MCF 10A (cell line): ENCODE data around the gene OSTM1. TPM values are rescaled to one million over a fixed set of nuclear protein-coding genes. Genes with fewer than 3 reads are reported as not detected.
A peak's percentile ranks its signal among the peaks of the same experiment; 100 is the strongest.
"Not testable (repeated sequence)": the region's sequence is repeated elsewhere in the genome, so short reads cannot be mapped to it uniquely, and the experiment has no call there.

Experiments
- BruUV-seq: library from RNA; stranded (reverse); fragments of 400-500 nt; replicated peaks from 2 replicates; lab custom pipeline; 2021; lab: Mats Ljungman, UMichigan
- CTCF ChIA-PET: fragments of 300-600 bp; sonication (Branson Sonifier 250); formaldehyde crosslinking; extraction: SDS; loops from one replicate; lab custom pipeline; 2021; ENCODE audit warnings: antibody characterized with exemption, inconsistent platforms; lab: Yijun Ruan, JAX
- POLR2A ChIA-PET: fragments of 300-600, 350-650 bp; sonication (Branson Sonifier 250); formaldehyde crosslinking; extraction: SDS; loops from one replicate; lab custom pipeline; 2020; ENCODE audit warnings: antibody characterized with exemption, inconsistent platforms; lab: Yijun Ruan, JAX
- DNase-seq: peaks from one replicate; pipeline ENCODE4 v3.0.0-alpha.2; 2018; ENCODE audit not compliant: unreplicated experiment
- H3K27ac Mint-ChIP-seq: one replicate; pipeline ENCODE4 v1.8.0; 2022; ENCODE audit warnings: mild to moderate bottlenecking, low read depth, mixed read lengths; ENCODE audit not compliant: unreplicated experiment
- H3K27me3 Mint-ChIP-seq: one replicate; pipeline ENCODE4 v1.8.0; 2022; ENCODE audit warnings: mixed read lengths; ENCODE audit not compliant: insufficient read depth, unreplicated experiment
- H3K36me3 Mint-ChIP-seq: one replicate; pipeline ENCODE4 v1.8.0; 2022; ENCODE audit warnings: mild to moderate bottlenecking, moderate library complexity, mixed read lengths; ENCODE audit not compliant: insufficient read depth, unreplicated experiment
- H3K4me1 Mint-ChIP-seq: one replicate; pipeline ENCODE4 v1.8.0; 2022; ENCODE audit warnings: mixed read lengths; ENCODE audit not compliant: insufficient read depth, unreplicated experiment
- H3K4me3 Mint-ChIP-seq: one replicate; pipeline ENCODE4 v1.8.0; 2022; ENCODE audit warnings: mild to moderate bottlenecking, moderate library complexity, mixed read lengths; ENCODE audit not compliant: unreplicated experiment
- H3K9me3 Mint-ChIP-seq: one replicate; pipeline ENCODE4 v1.8.0; 2022; ENCODE audit warnings: mixed read lengths; ENCODE audit not compliant: unreplicated experiment
- CTCF ChIP-seq: fragments of 200-600 bp; IDR thresholded peaks from one replicate; pipeline ENCODE4 v1.8.0; 2022; ENCODE audit warnings: antibody characterized with exemption, mild to moderate bottlenecking; ENCODE audit not compliant: unreplicated experiment
- intact Hi-C: fragments of 100-400 bp; cut with micrococcal nuclease; formaldehyde crosslinking; loops from 2 replicates; pipeline ENCODE4 v1.14.1; 2022
- total RNA-seq: library from RNA; stranded (reverse); gene quantifications from 2 replicates; pipeline ENCODE4 v1.2.3, GENCODE V29; 2022

OSTM1 gene
- total RNA-seq, 1 experiment from 2014 or later: 35.5 TPM

DNA sequence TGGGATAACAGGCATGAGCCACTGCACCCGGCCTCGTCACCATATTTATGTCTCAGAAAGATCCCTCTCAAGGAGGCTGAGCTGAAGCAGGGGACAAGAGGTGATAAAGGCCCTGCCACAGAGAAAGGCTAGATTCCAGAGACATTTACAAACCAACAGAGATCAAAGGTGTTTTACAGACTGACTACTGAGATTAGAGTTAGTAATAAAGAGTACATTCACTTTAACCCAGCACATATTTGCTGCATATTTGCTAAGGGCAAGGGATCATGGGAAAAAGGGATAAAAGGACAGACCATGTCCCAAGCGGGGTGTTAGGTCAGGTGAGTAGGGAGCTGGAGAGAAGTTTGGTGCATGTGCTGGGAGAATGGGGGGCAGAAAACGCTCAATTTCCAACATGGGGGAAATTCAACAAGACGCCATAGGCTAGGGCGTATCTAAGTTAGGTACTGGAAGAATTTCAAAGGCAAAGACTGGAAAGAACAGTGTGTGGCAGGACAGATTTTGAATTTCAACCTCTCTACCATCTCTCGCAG, 72.8 kb downstream of the OSTM1 start:
- ChIA-PET CTCF (interaction anchor here (1.7 kb wide), 1 partner anchor 21 kb away, joined by 7 read pairs; no protein-coding TSS in a partner anchor), POLR2A (no interaction called here)
- DNase-seq: no peak
- no peaks in the 10 kb centered on the region for H3K9me3 Mint-ChIP-seq
- BruUV-seq: no TSS peak
- no peaks in the 10 kb centered on the region for H3K36me3 Mint-ChIP-seq
- H3K27ac Mint-ChIP-seq: no peak overlapping the region
- H3K4me1 Mint-ChIP-seq: peaks cover 16% of the 10 kb centered on the region
- intact Hi-C loops: no loop called here
- TF ChIP-seq CTCF: no peak
- no peak overlapping the region for H3K4me3 Mint-ChIP-seq
- H3K27me3 Mint-ChIP-seq: no peaks in the 10 kb centered on the region

GRCh38 chr6:108000259-108000658, 74.3 kb downstream of the OSTM1 start:
- CTCF ChIA-PET: interaction anchor here (1.6 kb wide), 1 partner anchor 20 kb away, joined by 5 read pairs; no protein-coding TSS in a partner anchor
- H3K4me3 Mint-ChIP-seq, intact Hi-C loops, DNase-seq, H3K27ac Mint-ChIP-seq, POLR2A ChIA-PET, BruUV-seq, H3K9me3 Mint-ChIP-seq, H3K27me3 Mint-ChIP-seq, H3K36me3 Mint-ChIP-seq: not testable (repeated sequence)
- peaks cover 16% of the 10 kb centered on the region for H3K4me1 Mint-ChIP-seq

GRCh38 chr6:107999341-107999740, 75.2 kb downstream of the OSTM1 start:
- intact Hi-C loops: no loop called here
- ChIA-PET POLR2A (no interaction called here), CTCF (interaction anchor here (0.7 kb wide), 1 partner anchor 19 kb away, joined by 4 read pairs; no protein-coding TSS in a partner anchor)
- Mint-ChIP-seq H3K4me1 (peaks cover 16% of the 10 kb centered on the region), H3K27me3 (no peaks in the 10 kb centered on the region), H3K27ac (no peak overlapping the region), H3K9me3 (no peaks in the 10 kb centered on the region), H3K4me3 (no peak overlapping the region), H3K36me3 (no peaks in the 10 kb centered on the region)
- no peak for TF ChIP-seq CTCF
- BruUV-seq: no TSS peak
- DNase-seq: no peak

- no peak overlapping the region for H3K27ac Mint-ChIP-seq
- no peaks in the 10 kb centered on the region for H3K27me3 Mint-ChIP-seq
- H3K9me3 Mint-ChIP-seq: no peaks in the 10 kb centered on the region
- ChIA-PET POLR2A (interaction anchor here (0.6 to 0.7 kb wide), 2 partner anchors 18 to 361 kb away, joined by 3 to 5 read pairs; no protein-coding TSS in a partner anchor), CTCF (interaction anchor here (1.1 to 4.2 kb wide), 2 partner anchors 12 to 55 kb away, joined by 3 to 57 read pairs; no protein-coding TSS in a partner anchor)
- no peaks in the 10 kb centered on the region for H3K36me3 Mint-ChIP-seq
- TF ChIP-seq CTCF: no peak
- H3K4me1 Mint-ChIP-seq: no peaks in the 10 kb centered on the region
- peak; percentile 30 for DNase-seq
- BruUV-seq: no TSS peak
- intact Hi-C loops: no loop called here
- no peak overlapping the region for H3K4me3 Mint-ChIP-seq
These were observed 82.6 kb downstream of the OSTM1 start for GRCh38 chr6:107991772-107992550.

Other genes starting within 250 kb of the OSTM1 start
- 204 and 264 TPM in 2 replicates for gene SEC63, start 116.5 kb downstream of the OSTM1 start, total RNA-seq
- not detected in 2 replicates for gene NR2E1, start 91.3 kb upstream of the OSTM1 start, total RNA-seq
- 114 and 138 TPM in 2 replicates for gene SNX3, start 186.3 kb upstream of the OSTM1 start, total RNA-seq
- 8.2 and 8.5 TPM in 2 replicates for gene AFG1L, start 220.3 kb upstream of the OSTM1 start, total RNA-seq